ENCODE data around the gene FBXW2.

FBXW2 gene

DNA sequence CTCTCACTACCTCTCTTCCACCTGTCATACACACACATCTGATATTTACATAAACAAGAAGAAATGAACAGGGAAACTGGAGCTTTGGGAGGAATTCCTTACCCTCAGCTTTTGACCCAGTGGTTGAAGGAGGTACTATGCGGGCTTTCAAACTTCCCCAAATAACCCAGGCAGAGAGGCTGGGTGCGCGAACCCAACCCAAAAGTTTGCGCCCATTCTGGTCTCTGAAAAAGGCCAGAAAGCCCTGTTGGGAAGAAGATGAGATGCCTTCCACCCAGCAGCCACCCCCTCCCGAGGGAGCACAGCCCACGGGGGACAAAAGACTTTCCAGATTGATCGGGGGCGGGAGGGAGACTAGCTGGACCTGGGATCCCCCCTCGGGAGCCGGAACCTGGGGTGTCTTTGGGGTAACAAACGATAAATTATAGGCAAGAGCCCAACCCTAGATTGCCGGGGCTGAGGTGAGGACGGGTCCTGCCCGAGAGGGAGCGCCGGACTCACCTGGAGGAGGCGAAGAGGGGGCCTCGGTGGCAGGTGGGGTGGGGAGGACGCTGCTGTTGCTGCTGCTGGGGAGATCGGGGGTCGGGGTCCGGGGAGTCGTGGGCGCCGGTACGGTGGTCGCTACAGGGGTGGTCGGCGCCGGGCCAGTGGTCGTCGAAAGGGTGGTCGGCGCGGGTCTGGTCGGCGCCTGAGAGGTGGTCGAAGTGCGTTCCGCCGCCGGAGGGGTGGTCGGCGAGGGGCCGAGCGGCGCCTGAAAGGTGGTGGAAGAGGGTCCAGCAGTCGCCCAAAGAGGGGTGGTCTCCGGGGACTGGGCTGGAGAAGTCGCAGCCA, 79.7 kb downstream of the FBXW2 start:
- no peak for DNase-seq

DNA sequence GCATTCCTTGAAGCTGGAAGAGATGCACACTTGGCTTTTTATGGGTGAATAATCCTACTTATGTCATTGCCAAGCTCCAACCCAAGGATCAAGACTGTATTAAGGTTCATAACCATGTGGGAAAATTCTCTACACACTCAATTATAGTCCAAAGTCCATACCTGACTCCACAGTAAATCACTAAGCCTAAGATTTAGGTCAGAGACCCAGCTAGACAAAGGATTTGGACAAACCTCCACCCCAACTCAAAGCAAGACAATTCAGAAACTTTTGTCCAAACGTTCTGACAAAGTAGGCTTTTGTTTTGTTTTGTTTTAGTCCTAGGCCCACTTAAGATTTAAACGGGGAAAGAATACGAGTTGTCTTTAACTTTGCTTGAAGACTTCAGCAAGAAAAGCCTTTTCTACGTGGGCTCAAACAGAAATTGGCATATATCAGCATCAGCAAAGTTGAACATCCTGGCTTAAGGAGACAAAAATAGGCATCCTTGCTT, 80.6 kb downstream of the FBXW2 start:
- DNase-seq = no peak

DNA sequence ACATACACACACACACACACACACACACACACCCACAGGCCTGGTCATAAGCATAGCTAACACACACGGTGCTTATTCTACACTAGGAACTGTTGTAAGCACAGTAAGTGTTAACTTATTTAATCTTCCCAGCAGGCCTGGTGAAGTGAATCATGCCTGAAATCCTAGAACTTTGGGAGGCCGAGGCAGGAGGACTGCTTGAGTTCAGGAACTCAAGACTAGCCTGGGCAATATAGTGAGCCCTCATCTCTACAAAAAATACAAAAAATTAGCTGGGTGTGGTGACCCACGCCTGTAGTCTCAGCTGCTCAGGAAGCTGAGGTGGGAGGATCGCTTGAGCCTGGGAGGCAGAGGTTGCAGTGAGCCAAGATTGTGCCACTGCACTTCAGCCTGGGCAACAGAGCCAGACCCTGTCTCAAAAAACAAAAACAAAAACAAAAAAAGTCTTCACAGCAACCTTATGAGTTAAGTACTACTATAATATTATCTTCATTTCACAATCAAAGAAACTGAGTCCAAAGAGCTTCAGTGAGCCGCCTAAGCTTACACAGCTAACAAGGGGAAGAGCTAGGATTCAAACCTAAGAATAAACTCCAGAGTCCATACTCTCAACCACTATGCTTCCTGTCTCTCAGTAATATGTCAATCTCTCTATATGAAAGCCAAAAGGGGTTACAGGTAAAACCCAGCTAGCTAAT, 81.2 kb downstream of the FBXW2 start:
- DNase-seq = no peak

DNA sequence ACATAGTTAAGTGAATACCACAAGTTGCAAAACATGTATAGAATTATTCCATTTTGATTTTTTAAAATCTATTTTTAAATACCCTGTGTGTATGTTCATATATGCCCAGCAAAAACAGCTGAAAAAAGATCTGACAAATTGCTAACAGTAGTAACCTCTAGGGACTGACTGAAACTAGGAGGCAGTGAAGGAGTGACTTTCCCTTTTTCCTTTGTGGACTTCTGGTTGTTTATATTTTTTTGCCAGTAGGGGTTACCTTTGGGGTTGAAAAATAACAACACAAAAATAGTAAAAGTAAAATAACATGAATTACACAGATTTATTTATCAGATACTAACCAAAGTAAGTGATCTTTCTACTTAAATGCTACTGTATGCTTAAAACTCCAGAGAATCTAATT, 81.9 kb downstream of the FBXW2 start:
- DNase-seq = no peak

DNA sequence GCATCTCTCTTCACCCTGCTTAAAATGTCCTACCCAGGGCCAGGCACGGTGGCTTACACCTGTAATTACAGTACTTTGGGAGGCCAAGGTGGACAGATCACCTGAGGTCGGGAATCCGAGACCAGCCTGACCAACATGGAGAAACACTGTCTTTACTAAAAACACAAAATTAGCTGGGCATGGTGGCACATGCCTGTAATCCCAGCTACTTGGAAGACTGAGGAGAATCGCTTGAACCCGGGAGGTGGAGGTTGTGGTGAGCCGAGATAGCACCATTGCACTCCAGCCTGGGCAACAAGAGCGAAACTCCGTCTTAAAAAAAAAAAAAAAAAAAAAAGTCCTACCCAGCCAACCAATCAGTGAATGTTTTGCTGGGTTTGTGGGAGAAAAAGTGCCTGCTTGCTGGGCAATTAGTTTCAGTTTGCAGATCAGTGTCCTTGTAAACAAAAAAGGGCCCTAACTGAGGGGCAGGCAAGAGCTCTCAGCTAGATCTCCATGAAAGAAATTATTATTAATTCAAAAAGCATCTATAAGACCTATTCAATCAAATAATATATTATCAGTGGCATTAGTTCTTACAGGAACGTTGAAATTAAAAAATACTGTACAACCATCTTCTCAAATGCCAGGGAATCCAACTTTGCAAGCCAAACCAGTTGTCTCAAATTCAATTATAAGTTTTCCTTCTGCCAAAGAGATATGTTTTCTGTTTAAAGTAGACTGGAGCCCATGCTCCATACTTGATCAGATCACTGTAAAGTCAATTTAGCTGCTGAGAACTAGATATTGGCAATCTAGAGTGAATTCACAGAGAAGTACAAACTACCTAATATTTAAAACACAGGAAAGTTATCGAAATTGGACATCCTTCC, 82.9 kb downstream of the FBXW2 start:
- no peak for DNase-seq

DNA sequence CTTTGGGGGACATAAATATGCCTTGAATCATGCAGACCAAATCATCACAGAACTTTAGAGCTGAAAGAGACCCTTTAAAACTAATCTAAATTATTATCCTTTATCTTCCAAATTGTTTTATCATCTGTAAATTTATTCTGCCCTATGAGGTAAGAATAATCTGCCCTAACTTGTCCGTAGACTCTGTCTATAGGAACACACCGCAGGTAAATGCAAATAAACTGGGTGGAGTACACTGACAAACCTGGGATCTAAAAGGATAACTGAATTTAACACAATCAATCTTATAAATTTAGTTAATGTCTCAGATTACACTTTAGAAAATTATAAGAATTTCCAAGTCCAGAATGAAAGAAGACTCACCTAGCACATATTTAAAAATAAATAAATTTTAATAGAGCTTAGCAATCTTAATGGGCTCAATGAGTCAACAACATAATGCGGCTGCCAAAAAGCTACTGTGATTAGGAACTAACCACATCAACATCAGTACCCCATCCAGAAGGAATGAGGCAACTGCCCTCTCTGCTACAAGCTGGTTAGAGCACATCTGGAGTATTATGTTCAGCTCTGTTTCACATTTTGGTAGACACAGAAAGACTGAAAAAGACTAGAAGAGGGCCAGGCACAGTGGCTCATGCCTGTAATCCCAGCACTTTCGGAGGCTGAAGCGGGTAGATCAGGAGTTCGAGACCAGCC, 84.5 kb downstream of the FBXW2 start:
- DNase-seq = no peak

DNA sequence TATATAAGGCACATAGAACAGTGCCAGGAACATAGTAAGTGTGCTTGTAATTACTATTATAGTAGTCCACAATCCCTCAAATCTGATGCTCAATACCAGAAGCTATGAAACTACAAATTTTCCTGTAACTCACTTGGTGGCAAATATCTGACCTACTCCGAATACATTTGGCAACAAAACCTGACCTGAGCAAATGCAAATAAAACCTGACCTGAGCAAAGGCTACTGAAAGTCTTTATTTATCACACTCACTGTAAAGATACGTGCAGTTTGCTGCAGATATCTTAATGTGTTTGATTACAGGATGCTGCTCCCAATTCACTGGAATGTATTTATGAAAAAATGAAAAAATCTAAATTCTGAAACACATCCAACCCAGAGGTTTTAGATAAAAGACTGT, 86.0 kb downstream of the FBXW2 start:
- no peak for DNase-seq

Measured in NCI-H1092 (cell line).